ENCODE measurements around the gene PADI2.

- TF ChIP-seq CTCF (IDR thresholded peaks at IDR 0.05), result no peak
- no peak for TF ChIP-seq POLR2A (IDR thresholded peaks at IDR 0.05)
Measured at GRCh38 chr1:17069452-17070162, 49.6 kb downstream of the PADI2 start.

Data from body of pancreas (tissue), 4 donors.